GM18505 (cell line): ENCODE results near the gene JAKMIP1.

Experiments
- ATAC-seq: cut with Tn5 transposase; IDR thresholded peaks from one replicate; pipeline ENCODE4 v1.9.1; 2021; ENCODE audit not compliant: unreplicated experiment
- POLR2A ChIP-seq: IDR thresholded peaks from 4 replicates; pipeline ENCODE4 v1.6.1; 2011; ENCODE audit warnings: borderline replicate concordance; ENCODE audit not compliant: insufficient read depth, insufficient read length; ENCODE audit errors: extremely low read depth

The JAKMIP1 gene

GRCh38 chr4:5982156-5982973 lies 218.0 kb downstream of the JAKMIP1 start:
- no peak for TF ChIP-seq POLR2A
- ATAC-seq = no peak

- TF ChIP-seq POLR2A = no peak
- ATAC-seq = no peak
These were observed 219.8 kb downstream of the JAKMIP1 start for GRCh38 chr4:5980436-5981155.

GRCh38 chr4:5979981-5980380 lies 220.4 kb downstream of the JAKMIP1 start:
- ATAC-seq = no peak
- no peak for TF ChIP-seq POLR2A

- no peak for TF ChIP-seq POLR2A
- no peak for ATAC-seq
These were observed 223.4 kb downstream of the JAKMIP1 start for GRCh38 chr4:5976921-5977320.

DNA sequence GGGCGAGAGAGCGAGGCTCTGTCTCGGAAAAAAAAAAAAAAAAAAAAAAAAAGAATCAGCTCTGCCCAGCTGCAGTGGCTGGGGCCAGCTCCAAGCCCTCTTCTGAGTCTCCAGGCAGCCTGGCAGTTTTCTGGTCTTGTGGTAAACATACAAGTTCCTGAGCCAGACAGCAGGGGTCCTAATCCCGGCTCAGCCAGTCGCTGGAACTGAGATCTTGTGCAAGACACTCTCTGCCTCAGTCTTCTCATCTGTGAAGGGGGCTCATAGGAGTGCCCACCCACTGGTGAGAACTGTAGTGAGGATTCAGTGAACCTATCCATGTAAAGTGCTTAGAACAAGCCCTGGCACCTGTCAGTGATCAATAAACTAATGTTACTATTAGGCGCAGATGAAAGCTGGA lies 223.9 kb downstream of the JAKMIP1 start:
- no peak for TF ChIP-seq POLR2A
- ATAC-seq = no peak
